DND-41 (cell line): ENCODE measurements around the gene ACSS3.

Experiments
- ATAC-seq: fragments of 200-7000 bp; cut with Tn5 transposase; 3 replicates; pipeline ENCODE4 v1.9.1; 2021; ENCODE audit warnings: low read depth; ENCODE audit not compliant: insufficient read depth
- DNase-seq: peaks from one replicate; pipeline ENCODE4 v3.0.0-alpha.2; 2020
- H2AFZ ChIP-seq: 2 replicates; pipeline ENCODE4 v1.6.0; 2012; ENCODE audit warnings: low read depth, low read length
- H3K27ac ChIP-seq: 2 replicates; pipeline ENCODE4 v1.5.1; 2012; ENCODE audit warnings: low read length, inconsistent platforms
- H3K27me3 ChIP-seq: fragments of 200-600 bp; sonication (generic); 2 replicates; pipeline ENCODE4 v1.6.0; 2012; ENCODE audit warnings: low read length, mild to moderate bottlenecking, inconsistent platforms; ENCODE audit not compliant: insufficient read depth, poor library complexity
- H3K36me3 ChIP-seq: 2 replicates; pipeline ENCODE4 v1.5.1; 2012; ENCODE audit warnings: low read length, inconsistent platforms; ENCODE audit not compliant: insufficient read depth
- H3K4me1 ChIP-seq: 2 replicates; pipeline ENCODE4 v1.5.1; 2012; ENCODE audit warnings: mild to moderate bottlenecking, low read length; ENCODE audit not compliant: insufficient read depth
- H3K4me2 ChIP-seq: 2 replicates; pipeline ENCODE4 v1.6.0; 2012; ENCODE audit warnings: mild to moderate bottlenecking, moderate library complexity, low read length, inconsistent platforms; ENCODE audit not compliant: insufficient read depth
- H3K4me3 ChIP-seq, 2 experiments: fragments of 200-600 bp in 1 of 2; shearing (Covaris generic) in 1 of 2; 2 replicates each; pipeline ENCODE4 v1.5.1; 2012 to 2016; ENCODE audit warnings: inconsistent platforms in 2 of 2, low read length in 2 of 2, mild to moderate bottlenecking in 2 of 2, low read depth in 1 of 2, moderate library complexity in 1 of 2
- H3K79me2 ChIP-seq: 2 replicates; pipeline ENCODE4 v1.6.0; 2012; ENCODE audit warnings: low read length, inconsistent platforms; ENCODE audit not compliant: insufficient read depth
- H3K9ac ChIP-seq: 2 replicates; pipeline ENCODE4 v1.6.0; 2012; ENCODE audit warnings: low read depth, mild to moderate bottlenecking, inconsistent platforms, low read length, moderate library complexity
- H3K9me3 ChIP-seq: 2 replicates; pipeline ENCODE4 v1.5.1; 2012; ENCODE audit warnings: low read length, moderate library complexity, mild to moderate bottlenecking, inconsistent platforms; ENCODE audit not compliant: insufficient read depth, severe bottlenecking
- H4K20me1 ChIP-seq: 2 replicates; pipeline ENCODE4 v1.6.0; 2012; ENCODE audit warnings: low read length; ENCODE audit not compliant: insufficient read depth
- CTCF ChIP-seq: IDR thresholded peaks from 2 replicates; pipeline ENCODE4 v1.5.1; 2012; ENCODE audit warnings: borderline replicate concordance, low read length, moderate library complexity, mild to moderate bottlenecking; ENCODE audit not compliant: poor library complexity, severe bottlenecking; ENCODE audit errors: extremely low read depth
- EZH2 ChIP-seq: IDR thresholded peaks from 3 replicates; pipeline ENCODE4 v1.6.1; 2012; ENCODE audit warnings: borderline replicate concordance, low read depth, mild to moderate bottlenecking, moderate library complexity, low read length, inconsistent platforms; ENCODE audit not compliant: severe bottlenecking

The ACSS3 gene

GRCh38 chr12:81136519-81136918 lies 58.6 kb downstream of the ACSS3 start:
- ATAC-seq: no peak
- no peaks in the 10 kb centered on the region for H3K36me3 ChIP-seq

GRCh38 chr12:81137801-81138200 lies 59.9 kb downstream of the ACSS3 start:
- H3K27me3 ChIP-seq: no peaks in the 10 kb centered on the region
- ATAC-seq (no peak), DNase-seq (no peak)
- no peaks in the 10 kb centered on the region for H3K36me3 ChIP-seq
- no peaks in the 10 kb centered on the region for H3K79me2 ChIP-seq
- TF ChIP-seq CTCF: no peak
- no peak for TF ChIP-seq EZH2
- no peak overlapping the region for H2AFZ ChIP-seq
- H3K4me3 ChIP-seq: no peak overlapping the region
- H3K27ac ChIP-seq: no peak overlapping the region
- no peaks in the 10 kb centered on the region for H3K4me1 ChIP-seq
- no peaks in the 10 kb centered on the region for H4K20me1 ChIP-seq
- no peaks in the 10 kb centered on the region for H3K9me3 ChIP-seq
- H3K9ac ChIP-seq: no peak overlapping the region
- H3K4me2 ChIP-seq: no peak overlapping the region

More at GRCh38 chr12:81136519-81136918, 58.6 kb downstream of the ACSS3 start:
- no peaks in the 10 kb centered on the region for H4K20me1 ChIP-seq
- H3K4me3 ChIP-seq: no peak overlapping the region
- no peak overlapping the region for H3K9ac ChIP-seq
- DNase-seq: no peak
- no peak overlapping the region for H3K27ac ChIP-seq
- H3K4me1 ChIP-seq: no peaks in the 10 kb centered on the region
- no peaks in the 10 kb centered on the region for H3K27me3 ChIP-seq
- no peaks in the 10 kb centered on the region for H3K9me3 ChIP-seq
- no peak overlapping the region for H3K4me2 ChIP-seq
- TF ChIP-seq CTCF (no peak), EZH2 (no peak)
- no peak overlapping the region for H2AFZ ChIP-seq
- H3K79me2 ChIP-seq: no peaks in the 10 kb centered on the region

GRCh38 chr12:81141217-81141616 lies 63.3 kb downstream of the ACSS3 start:
- H2AFZ ChIP-seq: no peak overlapping the region

More at GRCh38 chr12:81141217-81141616, 63.3 kb downstream of the ACSS3 start:
- H3K79me2 ChIP-seq: no peaks in the 10 kb centered on the region
- ATAC-seq (no peak), DNase-seq (no peak)
- H3K36me3 ChIP-seq: no peaks in the 10 kb centered on the region
- H3K4me1 ChIP-seq: no peaks in the 10 kb centered on the region
- H3K27me3 ChIP-seq: no peaks in the 10 kb centered on the region
- H3K4me2 ChIP-seq: no peak overlapping the region
- TF ChIP-seq EZH2 (no peak), CTCF (no peak)
- no peak overlapping the region for H3K4me3 ChIP-seq
- no peaks in the 10 kb centered on the region for H3K9me3 ChIP-seq
- no peaks in the 10 kb centered on the region for H4K20me1 ChIP-seq
- no peak overlapping the region for H3K27ac ChIP-seq
- no peak overlapping the region for H3K9ac ChIP-seq
